GM12878 (cell line): ENCODE measurements around the gene ATF6B. TPM values are rescaled to one million over a fixed set of nuclear protein-coding genes. Genes with fewer than 3 reads are reported as not detected.

ENCODE experiments used
- BCL3 ChIP-seq: IDR thresholded peaks from 2 replicates; pipeline ENCODE4 v1.6.1; 2011; ENCODE audit warnings: borderline replicate concordance, low read depth, mild to moderate bottlenecking, moderate library complexity, low read length; ENCODE audit not compliant: insufficient read depth, poor library complexity, severe bottlenecking
- CBFB ChIP-seq: IDR thresholded peaks from 2 replicates; pipeline ENCODE4 v1.6.1; 2016; ENCODE audit warnings: antibody characterized with exemption, low read depth
- CREB1 ChIP-seq: IDR thresholded peaks from 2 replicates; pipeline ENCODE4 v1.6.1; 2012; ENCODE audit warnings: low read depth, mild to moderate bottlenecking, inconsistent platforms
- CUX1 ChIP-seq: IDR thresholded peaks from 2 replicates; pipeline ENCODE4 v1.6.1; 2012; ENCODE audit warnings: improper control_type of control experiment, low read depth, low read length; ENCODE audit not compliant: insufficient replicate concordance
- DPF2 ChIP-seq: fragments of 450-650 bp; IDR thresholded peaks from 2 replicates; pipeline ENCODE4 v1.6.1; 2017; ENCODE audit warnings: mild to moderate bottlenecking
- JUNB ChIP-seq: IDR thresholded peaks from 2 replicates; pipeline ENCODE4 v1.6.1; 2016; ENCODE audit warnings: antibody characterized with exemption, mild to moderate bottlenecking
- LARP7 ChIP-seq: fragments of 450-650 bp; IDR thresholded peaks from 2 replicates; pipeline ENCODE4 v1.6.1; 2017; ENCODE audit warnings: mild to moderate bottlenecking
- MLLT1 ChIP-seq: fragments of 450-650 bp; IDR thresholded peaks from 2 replicates; pipeline ENCODE4 v1.6.1; 2016; ENCODE audit warnings: mild to moderate bottlenecking
- MYB ChIP-seq: fragments of 150-350 bp; IDR thresholded peaks from 2 replicates; pipeline ENCODE4 v1.6.1; 2014; ENCODE audit warnings: mild to moderate bottlenecking, low read depth, low read length, borderline replicate concordance
- SIN3A ChIP-seq: IDR thresholded peaks from 2 replicates; pipeline ENCODE4 v1.6.1; 2012; ENCODE audit warnings: low read depth, low read length, improper control_type of control experiment
- SKIL ChIP-seq: fragments of 450-650 bp; IDR thresholded peaks from 2 replicates; pipeline ENCODE4 v1.6.1; 2017; ENCODE audit warnings: mild to moderate bottlenecking, low read depth, inconsistent platforms; ENCODE audit not compliant: poor library complexity, severe bottlenecking
- SMAD1 ChIP-seq: fragments of 450-650 bp; IDR thresholded peaks from 2 replicates; pipeline ENCODE4 v1.6.1; 2018; ENCODE audit warnings: mild to moderate bottlenecking, low read depth; ENCODE audit not compliant: partially characterized antibody
- SP1 ChIP-seq: IDR thresholded peaks from one replicate; pipeline ENCODE4 v1.6.1; 2011; ENCODE audit warnings: low read depth, low read length
- TCF3 ChIP-seq: IDR thresholded peaks from 2 replicates; pipeline ENCODE4 v1.6.1; 2012; ENCODE audit warnings: low read depth, mild to moderate bottlenecking, low read length, borderline replicate concordance; ENCODE audit not compliant: insufficient read depth
- USF2 ChIP-seq: IDR thresholded peaks from 2 replicates; pipeline ENCODE4 v1.6.1; 2011; ENCODE audit warnings: low read depth, low read length, improper control_type of control experiment, borderline replicate concordance
- ZNF384 ChIP-seq: IDR thresholded peaks from 2 replicates; pipeline ENCODE4 v1.6.1; 2012; ENCODE audit warnings: low read depth, mild to moderate bottlenecking, low read length, improper control_type of control experiment, borderline replicate concordance
- polyA plus RNA-seq, 11 experiments: library from polyadenylated mRNA; depleted of rRNA in 4 of 11; unstranded in 6 of 11; stranded (reverse) in 5 of 11; fragments of >200 nt; fragmentation: Nextera tagmentation in 4 of 11; fragmentation: Illumina TruSeq in 1 of 11; extraction: Ambion mirVana in 4 of 11; extraction: Trizol in 1 of 11; gene quantifications; 1 replicate in 1 of 11; 2 replicates in 10 of 11; pipeline versions ENCODE4 v1.2.1 to v1.2.3, GENCODE V29; 2011 to 2016; ENCODE audit warnings: inconsistent platforms in 2 of 11, missing spikeins in 2 of 11, low read depth in 1 of 11
- total RNA-seq, 4 experiments: library from RNA; depleted of rRNA in 3 of 4; stranded (reverse); fragments of >200 nt in 3 of 4; fragmentation: Illumina TruSeq in 1 of 4; extraction: Trizol in 1 of 4; gene quantifications; 2 replicates each; pipeline versions ENCODE4 v1.2.1 to v1.2.3, GENCODE V29; 2013 to 2021

The ATF6B gene
- total and polyA plus RNA-seq, 10 of the 15 experiments (the other 5 are each of a cell fraction or from before 2014, with no cell fraction given), result 13.6 to 83.9 (median 44.0) TPM

GRCh38 chr6:32175711-32176475, 47.8 kb upstream of the ATF6B start, which contains the start of gene AGPAT1 (continued):
- TF ChIP-seq BCL3, result no peak
- TF ChIP-seq LARP7, result peak; percentile 42; the same call in 1 of the 2 replicates
- TF ChIP-seq MLLT1, result peak; percentile 36
- peak; percentile 94 for TF ChIP-seq DPF2
- no peak for TF ChIP-seq MYB
- TF ChIP-seq CBFB, result no peak
- TF ChIP-seq CUX1, result no peak
- peak; percentile 91 for TF ChIP-seq SP1
- TF ChIP-seq SKIL, result no peak
- no peak for TF ChIP-seq USF2
- no peak for TF ChIP-seq SIN3A
- TF ChIP-seq ZNF384, result peak; percentile 51; the same call in 1 of the 2 replicates
- no peak for TF ChIP-seq TCF3
- TF ChIP-seq SMAD1, result peak; percentile 25
- no peak for TF ChIP-seq JUNB
- TF ChIP-seq CREB1, result peak; percentile 69
